GM23248 (cell line): ENCODE measurements around the gene CCT8L2.

ENCODE experiments used
- EZH2 ChIP-seq: fragments of 200-600 bp; sonication (generic); IDR thresholded peaks from 2 replicates; pipeline ENCODE4 v1.6.1; 2018; ENCODE audit warnings: antibody characterized with exemption, mild to moderate bottlenecking; ENCODE audit not compliant: insufficient read depth, poor library complexity, severe bottlenecking
- EZH2phosphoT487 ChIP-seq: fragments of 200-600 bp; sonication (generic); IDR thresholded peaks from 2 replicates; pipeline ENCODE4 v1.6.1; 2018; ENCODE audit warnings: antibody characterized with exemption, moderate library complexity, mild to moderate bottlenecking, low read depth; ENCODE audit not compliant: insufficient read depth

DNA sequence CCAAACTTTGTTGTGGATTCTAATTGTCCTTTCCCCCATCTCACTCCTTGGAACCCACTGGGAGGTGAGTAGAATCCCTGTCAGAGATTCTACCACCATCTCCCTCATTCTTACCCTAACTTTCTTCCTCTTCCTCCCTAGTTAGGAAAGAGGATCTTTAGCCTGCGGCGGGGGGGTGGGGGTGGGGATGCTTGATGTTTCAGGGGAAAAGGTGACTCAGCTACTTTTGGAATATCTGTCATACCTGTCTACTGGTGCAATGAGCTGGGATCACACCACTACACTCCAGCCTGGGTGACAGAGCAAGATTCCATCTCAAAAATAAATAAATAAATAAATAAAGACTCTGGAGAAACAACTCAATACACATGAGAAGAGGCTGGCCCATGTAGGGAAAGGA is 6.4 kb downstream of the CCT8L2 start:
- no peak for TF ChIP-seq EZH2
- no peak for TF ChIP-seq EZH2phosphoT487
